HepG2 (cell line): ENCODE results near the gene TMBIM6. TPM values are rescaled to one million over a fixed set of nuclear protein-coding genes. Genes with fewer than 3 reads are reported as not detected.

Experiments used
- CHD2 ChIP-seq: IDR thresholded peaks from 2 replicates; pipeline ENCODE4 v1.6.1; 2011; ENCODE audit warnings: low read depth, low read length, improper control_type of control experiment
- ELF1 ChIP-seq: sonication (generic); formaldehyde crosslinking; IDR thresholded peaks from 2 replicates; pipeline ENCODE4 v1.4.0; 2020; ENCODE audit warnings: missing genetic modification reagents
- GABPB1 ChIP-seq: IDR thresholded peaks from 2 replicates; pipeline ENCODE4 v1.6.1; 2016; ENCODE audit warnings: mild to moderate bottlenecking, missing genetic modification reagents, moderate library complexity, missing compliant biosample characterization
- GLI4 ChIP-seq: sonication (generic); formaldehyde crosslinking; IDR thresholded peaks from 2 replicates; pipeline ENCODE4 v1.5.1; 2020; ENCODE audit warnings: missing genetic modification reagents, mild to moderate bottlenecking, moderate library complexity, borderline replicate concordance
- HOXA7 ChIP-seq: sonication (generic); formaldehyde crosslinking; IDR thresholded peaks from 2 replicates; pipeline ENCODE4 v1.8.1; 2022; ENCODE audit warnings: mild to moderate bottlenecking, missing genetic modification reagents, moderate library complexity
- SRSF4 ChIP-seq: fragments of 200-400 bp; formaldehyde crosslinking; IDR thresholded peaks from one replicate; pipeline ENCODE4 v1.6.1; 2018; ENCODE audit warnings: mild to moderate bottlenecking, low read depth, low read length, moderate library complexity; ENCODE audit not compliant: poor library complexity, severe bottlenecking
- TP53 ChIP-seq: sonication (generic); formaldehyde crosslinking; conservative IDR thresholded peaks from 2 replicates; pipeline ENCODE4 v1.4.0; 2020; ENCODE audit warnings: missing genetic modification reagents
- YEATS4 ChIP-seq: sonication (generic); formaldehyde crosslinking; IDR thresholded peaks from 2 replicates; pipeline ENCODE4 v1.4.0; 2020; ENCODE audit warnings: missing genetic modification reagents, borderline replicate concordance
- ZFP36L1 ChIP-seq: sonication (generic); formaldehyde crosslinking; IDR thresholded peaks from 2 replicates; pipeline ENCODE4 v1.8.0; 2022; ENCODE audit warnings: mild to moderate bottlenecking, missing genetic modification reagents, moderate library complexity
- ZNF121 ChIP-seq: sonication (generic); formaldehyde crosslinking; IDR thresholded peaks from 2 replicates; pipeline ENCODE4 v1.5.0; 2020; ENCODE audit warnings: mild to moderate bottlenecking, missing genetic modification reagents
- ZNF180 ChIP-seq: sonication (generic); formaldehyde crosslinking; IDR thresholded peaks from 2 replicates; pipeline ENCODE4 v1.4.0; 2020; ENCODE audit warnings: low read depth, missing genetic modification reagents, borderline replicate concordance
- ZNF20 ChIP-seq: sonication (generic); formaldehyde crosslinking; IDR thresholded peaks from 2 replicates; pipeline ENCODE4 v1.4.0; 2020; ENCODE audit warnings: mild to moderate bottlenecking, moderate library complexity, missing genetic modification reagents
- ZNF335 ChIP-seq: sonication (generic); formaldehyde crosslinking; IDR thresholded peaks from 2 replicates; pipeline ENCODE4 v1.4.0; 2020; ENCODE audit warnings: missing genetic modification reagents
- ZNF431 ChIP-seq: sonication (generic); formaldehyde crosslinking; IDR thresholded peaks from 2 replicates; pipeline ENCODE4 v1.9.0; 2022; ENCODE audit warnings: missing genetic modification reagents, low read depth, mild to moderate bottlenecking, borderline replicate concordance
- ZNF550 ChIP-seq: sonication (generic); formaldehyde crosslinking; IDR thresholded peaks from 2 replicates; pipeline ENCODE4 v1.4.0; 2020; ENCODE audit warnings: mild to moderate bottlenecking, missing genetic modification reagents, borderline replicate concordance
- polyA plus RNA-seq, 8 experiments: library from polyadenylated mRNA; depleted of rRNA in 3 of 8; stranded (reverse) in 7 of 8; unstranded in 1 of 8; fragments of >200 nt; fragmentation: Illumina TruSeq in 4 of 8; extraction: Trizol in 4 of 8; gene quantifications; 2 replicates each; pipeline versions ENCODE4 v1.2.1 to v1.2.3, GENCODE V29; 2011 to 2016; ENCODE audit warnings: low read depth in 4 of 8, missing spikeins in 1 of 8, mixed read lengths in 1 of 8; ENCODE audit not compliant: insufficient read depth in 1 of 8
- total RNA-seq, 5 experiments: library from RNA; depleted of rRNA; stranded (reverse); fragments of >200 nt; fragmentation: Illumina TruSeq; extraction: Trizol; gene quantifications; 2 replicates each; pipeline ENCODE4 v1.2.3, GENCODE V29; 2016; ENCODE audit warnings: low read depth in 1 of 5
- TF ChIP-seq, protein P1 (sequence below): sonication (generic); formaldehyde crosslinking; IDR thresholded peaks from 2 replicates; pipeline ENCODE4 v1.9.0; 2022; ENCODE audit warnings: missing genetic modification reagents, mild to moderate bottlenecking, borderline replicate concordance
- TF ChIP-seq, protein P2 (sequence below): sonication (generic); formaldehyde crosslinking; IDR thresholded peaks from 2 replicates; pipeline ENCODE4 v1.4.0; 2020; ENCODE audit warnings: missing genetic modification reagents
- TF ChIP-seq, protein P3 (sequence below): sonication (generic); formaldehyde crosslinking; IDR thresholded peaks from 2 replicates; pipeline ENCODE4 v1.4.0; 2020; ENCODE audit warnings: missing genetic modification reagents, borderline replicate concordance

Gene TMBIM6
- total and polyA plus RNA-seq, 2 of the 13 experiments (the other 11 are each of a cell fraction or from before 2014, with no cell fraction given) = 412 to 468 TPM

DNA sequence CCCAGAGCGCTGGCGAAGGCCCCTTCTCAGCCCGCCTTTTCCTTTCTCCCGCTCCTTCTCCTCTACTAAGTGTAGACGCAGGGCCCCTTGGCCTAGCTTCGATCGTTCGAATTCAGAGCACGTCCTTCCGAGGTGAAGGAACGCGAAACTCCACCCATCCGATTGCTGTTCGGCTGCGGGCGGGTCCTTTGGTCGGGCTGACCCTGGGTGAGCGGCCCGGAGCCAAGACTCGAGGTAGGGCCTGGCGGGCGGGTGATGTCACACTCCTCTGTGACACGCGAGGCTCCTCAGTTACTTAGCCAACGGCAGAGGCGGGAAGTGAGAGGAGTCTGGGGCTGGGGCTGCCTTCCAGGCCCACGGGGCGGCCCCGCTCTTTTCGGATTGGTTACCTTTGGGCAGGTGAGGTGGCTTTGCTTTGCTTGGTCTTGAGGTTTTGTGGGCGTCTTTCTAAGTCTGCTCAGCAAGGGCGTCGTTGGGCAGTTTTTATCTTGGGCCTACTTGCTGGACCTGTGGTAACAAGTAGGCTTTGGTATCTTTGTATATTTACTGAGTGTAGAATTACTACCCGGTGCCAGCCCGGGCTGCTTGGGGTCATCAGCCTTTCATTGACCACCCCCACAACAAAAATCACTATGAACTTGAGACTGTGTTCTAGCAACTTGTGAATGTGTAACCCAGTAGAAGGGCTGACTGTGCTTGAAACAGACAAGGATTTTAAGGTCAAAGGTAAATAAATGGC is 694 bp downstream of the TMBIM6 start (continued):
- TF ChIP-seq CHD2 (no peak), ELF1 (CRISPR knock-in tag) (no peak), GABPB1 (no peak), ZNF180 (no peak), ZFP36L1 (CRISPR knock-in tag) (no peak), HOXA7 (CRISPR knock-in tag) (no peak), TP53 (CRISPR knock-in tag) (no peak), GLI4 (no peak), ZNF121 (no peak), ZNF431 (CRISPR knock-in tag) (no peak; the same call in 1 of the 2 replicates), SRSF4 (no peak), ZNF20 (CRISPR knock-in tag) (no peak), ZNF335 (CRISPR knock-in tag) (no peak), YEATS4 (CRISPR knock-in tag) (no peak; the same call in none of the 2 replicates), ZNF550 (CRISPR knock-in tag) (no peak)
- TF ChIP-seq, protein P1, sequence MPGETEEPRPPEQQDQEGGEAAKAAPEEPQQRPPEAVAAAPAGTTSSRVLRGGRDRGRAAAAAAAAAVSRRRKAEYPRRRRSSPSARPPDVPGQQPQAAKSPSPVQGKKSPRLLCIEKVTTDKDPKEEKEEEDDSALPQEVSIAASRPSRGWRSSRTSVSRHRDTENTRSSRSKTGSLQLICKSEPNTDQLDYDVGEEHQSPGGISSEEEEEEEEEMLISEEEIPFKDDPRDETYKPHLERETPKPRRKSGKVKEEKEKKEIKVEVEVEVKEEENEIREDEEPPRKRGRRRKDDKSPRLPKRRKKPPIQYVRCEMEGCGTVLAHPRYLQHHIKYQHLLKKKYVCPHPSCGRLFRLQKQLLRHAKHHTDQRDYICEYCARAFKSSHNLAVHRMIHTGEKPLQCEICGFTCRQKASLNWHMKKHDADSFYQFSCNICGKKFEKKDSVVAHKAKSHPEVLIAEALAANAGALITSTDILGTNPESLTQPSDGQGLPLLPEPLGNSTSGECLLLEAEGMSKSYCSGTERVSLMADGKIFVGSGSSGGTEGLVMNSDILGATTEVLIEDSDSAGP (CRISPR knock-in tag) = no peak
- TF ChIP-seq, protein P2, sequence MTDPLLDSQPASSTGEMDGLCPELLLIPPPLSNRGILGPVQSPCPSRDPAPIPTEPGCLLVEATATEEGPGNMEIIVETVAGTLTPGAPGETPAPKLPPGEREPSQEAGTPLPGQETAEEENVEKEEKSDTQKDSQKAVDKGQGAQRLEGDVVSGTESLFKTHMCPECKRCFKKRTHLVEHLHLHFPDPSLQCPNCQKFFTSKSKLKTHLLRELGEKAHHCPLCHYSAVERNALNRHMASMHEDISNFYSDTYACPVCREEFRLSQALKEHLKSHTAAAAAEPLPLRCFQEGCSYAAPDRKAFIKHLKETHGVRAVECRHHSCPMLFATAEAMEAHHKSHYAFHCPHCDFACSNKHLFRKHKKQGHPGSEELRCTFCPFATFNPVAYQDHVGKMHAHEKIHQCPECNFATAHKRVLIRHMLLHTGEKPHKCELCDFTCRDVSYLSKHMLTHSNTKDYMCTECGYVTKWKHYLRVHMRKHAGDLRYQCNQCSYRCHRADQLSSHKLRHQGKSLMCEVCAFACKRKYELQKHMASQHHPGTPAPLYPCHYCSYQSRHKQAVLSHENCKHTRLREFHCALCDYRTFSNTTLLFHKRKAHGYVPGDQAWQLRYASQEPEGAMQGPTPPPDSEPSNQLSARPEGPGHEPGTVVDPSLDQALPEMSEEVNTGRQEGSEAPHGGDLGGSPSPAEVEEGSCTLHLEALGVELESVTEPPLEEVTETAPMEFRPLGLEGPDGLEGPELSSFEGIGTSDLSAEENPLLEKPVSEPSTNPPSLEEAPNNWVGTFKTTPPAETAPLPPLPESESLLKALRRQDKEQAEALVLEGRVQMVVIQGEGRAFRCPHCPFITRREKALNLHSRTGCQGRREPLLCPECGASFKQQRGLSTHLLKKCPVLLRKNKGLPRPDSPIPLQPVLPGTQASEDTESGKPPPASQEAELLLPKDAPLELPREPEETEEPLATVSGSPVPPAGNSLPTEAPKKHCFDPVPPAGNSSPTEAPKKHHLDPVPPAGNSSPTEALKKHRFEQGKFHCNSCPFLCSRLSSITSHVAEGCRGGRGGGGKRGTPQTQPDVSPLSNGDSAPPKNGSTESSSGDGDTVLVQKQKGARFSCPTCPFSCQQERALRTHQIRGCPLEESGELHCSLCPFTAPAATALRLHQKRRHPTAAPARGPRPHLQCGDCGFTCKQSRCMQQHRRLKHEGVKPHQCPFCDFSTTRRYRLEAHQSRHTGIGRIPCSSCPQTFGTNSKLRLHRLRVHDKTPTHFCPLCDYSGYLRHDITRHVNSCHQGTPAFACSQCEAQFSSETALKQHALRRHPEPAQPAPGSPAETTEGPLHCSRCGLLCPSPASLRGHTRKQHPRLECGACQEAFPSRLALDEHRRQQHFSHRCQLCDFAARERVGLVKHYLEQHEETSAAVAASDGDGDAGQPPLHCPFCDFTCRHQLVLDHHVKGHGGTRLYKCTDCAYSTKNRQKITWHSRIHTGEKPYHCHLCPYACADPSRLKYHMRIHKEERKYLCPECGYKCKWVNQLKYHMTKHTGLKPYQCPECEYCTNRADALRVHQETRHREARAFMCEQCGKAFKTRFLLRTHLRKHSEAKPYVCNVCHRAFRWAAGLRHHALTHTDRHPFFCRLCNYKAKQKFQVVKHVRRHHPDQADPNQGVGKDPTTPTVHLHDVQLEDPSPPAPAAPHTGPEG = no peak; the same call in 1 of the 2 replicates
- TF ChIP-seq, protein P3, sequence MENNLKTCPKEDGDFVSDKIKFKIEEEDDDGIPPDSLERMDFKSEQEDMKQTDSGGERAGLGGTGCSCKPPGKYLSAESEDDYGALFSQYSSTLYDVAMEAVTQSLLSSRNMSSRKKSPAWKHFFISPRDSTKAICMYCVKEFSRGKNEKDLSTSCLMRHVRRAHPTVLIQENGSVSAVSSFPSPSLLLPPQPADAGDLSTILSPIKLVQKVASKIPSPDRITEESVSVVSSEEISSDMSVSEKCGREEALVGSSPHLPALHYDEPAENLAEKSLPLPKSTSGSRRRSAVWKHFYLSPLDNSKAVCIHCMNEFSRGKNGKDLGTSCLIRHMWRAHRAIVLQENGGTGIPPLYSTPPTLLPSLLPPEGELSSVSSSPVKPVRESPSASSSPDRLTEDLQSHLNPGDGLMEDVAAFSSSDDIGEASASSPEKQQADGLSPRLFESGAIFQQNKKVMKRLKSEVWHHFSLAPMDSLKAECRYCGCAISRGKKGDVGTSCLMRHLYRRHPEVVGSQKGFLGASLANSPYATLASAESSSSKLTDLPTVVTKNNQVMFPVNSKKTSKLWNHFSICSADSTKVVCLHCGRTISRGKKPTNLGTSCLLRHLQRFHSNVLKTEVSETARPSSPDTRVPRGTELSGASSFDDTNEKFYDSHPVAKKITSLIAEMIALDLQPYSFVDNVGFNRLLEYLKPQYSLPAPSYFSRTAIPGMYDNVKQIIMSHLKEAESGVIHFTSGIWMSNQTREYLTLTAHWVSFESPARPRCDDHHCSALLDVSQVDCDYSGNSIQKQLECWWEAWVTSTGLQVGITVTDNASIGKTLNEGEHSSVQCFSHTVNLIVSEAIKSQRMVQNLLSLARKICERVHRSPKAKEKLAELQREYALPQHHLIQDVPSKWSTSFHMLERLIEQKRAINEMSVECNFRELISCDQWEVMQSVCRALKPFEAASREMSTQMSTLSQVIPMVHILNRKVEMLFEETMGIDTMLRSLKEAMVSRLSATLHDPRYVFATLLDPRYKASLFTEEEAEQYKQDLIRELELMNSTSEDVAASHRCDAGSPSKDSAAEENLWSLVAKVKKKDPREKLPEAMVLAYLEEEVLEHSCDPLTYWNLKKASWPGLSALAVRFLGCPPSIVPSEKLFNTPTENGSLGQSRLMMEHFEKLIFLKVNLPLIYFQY (CRISPR knock-in tag) = 0 out of 2 replicates have a peak, but pooled peaks have one; percentile 40
